ENCODE results near the gene CYP26A1. TPM values are rescaled to one million over a fixed set of nuclear protein-coding genes. Genes with fewer than 3 reads are reported as not detected.

The CYP26A1 gene
- total and polyA plus RNA-seq, 2 experiments from 2014 or later = not detected

DNA sequence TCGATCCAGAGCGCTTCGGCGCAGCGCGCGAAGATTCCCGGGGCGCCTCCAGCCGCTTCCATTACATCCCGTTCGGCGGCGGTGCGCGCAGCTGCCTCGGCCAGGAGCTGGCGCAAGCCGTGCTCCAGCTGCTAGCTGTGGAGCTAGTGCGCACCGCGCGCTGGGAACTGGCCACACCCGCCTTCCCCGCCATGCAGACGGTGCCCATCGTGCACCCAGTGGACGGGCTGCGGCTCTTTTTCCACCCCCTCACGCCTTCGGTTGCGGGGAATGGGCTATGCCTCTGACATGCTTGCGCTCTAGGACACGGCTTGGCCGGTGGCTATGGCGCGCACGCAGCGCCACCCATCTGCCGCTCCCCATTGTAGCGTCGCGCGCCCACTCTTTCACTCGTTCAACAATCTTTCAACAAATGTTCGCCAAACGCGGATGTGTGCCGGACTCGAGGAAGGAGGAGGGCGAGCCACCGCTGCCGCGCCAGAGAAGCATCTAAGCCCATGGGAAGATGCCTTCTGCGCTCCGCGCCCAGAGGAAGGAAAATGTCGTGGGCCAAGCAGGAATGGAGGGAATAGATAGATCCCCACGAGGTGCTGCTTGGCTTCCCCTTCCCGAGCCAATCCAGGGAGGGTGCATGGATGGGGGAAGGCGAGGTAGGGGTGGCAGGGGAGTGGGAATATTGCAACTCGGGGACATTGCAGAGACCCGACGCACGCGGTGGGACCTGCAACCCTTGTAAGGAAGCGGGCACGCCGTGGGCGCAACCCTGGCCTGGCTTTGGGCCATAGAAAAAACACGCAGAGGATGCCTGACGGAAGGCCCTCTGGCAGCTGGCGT, 5.1 kb upstream of the CYP26A1 start:
- in situ Hi-C loops (cut with MboI) = no loop called here
- Histone ChIP-seq H3F3A (ENCODE audit: insufficient read depth) (no peaks in the 10 kb centered on the region), H3K27ac (no peak overlapping the region), H3K36me3 (ENCODE audit: low read depth) (no peaks in the 10 kb centered on the region), H3K9ac (no peak overlapping the region), H3K4me3 (peak overlapping the region; percentile 43; the same call in 1 of the 2 replicates), H3K9me3 (ENCODE audit: low read depth) (no peaks in the 10 kb centered on the region), H3K27me3 (replicated peaks; ENCODE audit: insufficient read depth) (peaks cover 94% of the 10 kb centered on the region), H3K9me2 (ENCODE audit: insufficient read depth) (no peaks in the 10 kb centered on the region), H3K4me2 (ENCODE audit: unreplicated experiment) (no peak overlapping the region), H4K20me1 (ENCODE audit: insufficient read depth) (no peaks in the 10 kb centered on the region), H2AFZ (no peak overlapping the region), H3K4me1 (ENCODE audit: insufficient read depth) (peaks cover 5% of the 10 kb centered on the region; the same call in 1 of the 2 replicates), H3K79me2 (ENCODE audit: insufficient read depth) (no peaks in the 10 kb centered on the region)
- peak; percentile 49 for DNase-seq
- TF ChIP-seq EZH2phosphoT487 (IDR thresholded peaks at IDR 0.05; ENCODE audit: insufficient read depth, low read depth) = no peak
- peak; percentile 32 for TF ChIP-seq EZH2 (IDR thresholded peaks at IDR 0.05; ENCODE audit: insufficient read depth, poor library complexity, severe bottlenecking)
- WGBS, 2 experiments (ENCODE audit: low coverage in 1 of 2, low lambda C conversion rate in 2 of 2, missing lambda C conversion rate in 2 of 2) = 3% methylated on average over 62 to 72 of the region's 73 CpGs

DNA sequence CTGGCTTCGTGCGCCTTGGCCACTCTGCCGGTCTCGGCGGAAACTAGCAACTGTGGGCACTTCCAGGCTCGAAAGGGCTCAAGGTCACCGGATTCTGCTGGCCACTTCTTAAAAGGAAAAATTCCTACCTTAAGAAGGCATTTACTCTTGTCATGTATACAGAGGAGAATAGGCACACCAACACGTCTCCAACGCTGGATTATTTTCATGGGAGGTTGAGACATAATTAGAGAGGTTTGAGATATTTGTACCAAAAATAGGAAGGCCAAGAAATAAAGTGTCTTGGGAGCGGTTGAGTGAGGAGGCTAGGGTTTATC, 4.5 kb upstream of the CYP26A1 start:
- peaks cover 5% of the 10 kb centered on the region; the same call in 1 of the 2 replicates for H3K4me1 ChIP-seq (ENCODE audit: insufficient read depth)
- no peak overlapping the region for H3K27ac ChIP-seq
- H3K79me2 ChIP-seq (ENCODE audit: insufficient read depth) = no peaks in the 10 kb centered on the region
- DNase-seq = no peak
- TF ChIP-seq EZH2 (IDR thresholded peaks at IDR 0.05; ENCODE audit: insufficient read depth, poor library complexity, severe bottlenecking) (no peak), EZH2phosphoT487 (IDR thresholded peaks at IDR 0.05; ENCODE audit: insufficient read depth, low read depth) (no peak)
- no peak overlapping the region for H2AFZ ChIP-seq
- WGBS, 2 experiments (ENCODE audit: low coverage in 1 of 2, low lambda C conversion rate in 2 of 2, missing lambda C conversion rate in 2 of 2) = 29 to 33% methylated on average over 10 of the region's 10 CpGs
- no peak overlapping the region for H3K4me2 ChIP-seq (ENCODE audit: unreplicated experiment)
- no peaks in the 10 kb centered on the region for H4K20me1 ChIP-seq (ENCODE audit: insufficient read depth)
- H3K4me3 ChIP-seq = no peak overlapping the region
- H3K36me3 ChIP-seq (ENCODE audit: low read depth) = no peaks in the 10 kb centered on the region
- no peak overlapping the region for H3K9ac ChIP-seq
- peaks cover 91% of the 10 kb centered on the region for H3K27me3 ChIP-seq (replicated peaks; ENCODE audit: insufficient read depth)
- H3K9me2 ChIP-seq (ENCODE audit: insufficient read depth) = no peaks in the 10 kb centered on the region
- no peaks in the 10 kb centered on the region for H3F3A ChIP-seq (ENCODE audit: insufficient read depth)
- in situ Hi-C loops (cut with MboI) = no loop called here
- H3K9me3 ChIP-seq (ENCODE audit: low read depth) = no peaks in the 10 kb centered on the region

DNA sequence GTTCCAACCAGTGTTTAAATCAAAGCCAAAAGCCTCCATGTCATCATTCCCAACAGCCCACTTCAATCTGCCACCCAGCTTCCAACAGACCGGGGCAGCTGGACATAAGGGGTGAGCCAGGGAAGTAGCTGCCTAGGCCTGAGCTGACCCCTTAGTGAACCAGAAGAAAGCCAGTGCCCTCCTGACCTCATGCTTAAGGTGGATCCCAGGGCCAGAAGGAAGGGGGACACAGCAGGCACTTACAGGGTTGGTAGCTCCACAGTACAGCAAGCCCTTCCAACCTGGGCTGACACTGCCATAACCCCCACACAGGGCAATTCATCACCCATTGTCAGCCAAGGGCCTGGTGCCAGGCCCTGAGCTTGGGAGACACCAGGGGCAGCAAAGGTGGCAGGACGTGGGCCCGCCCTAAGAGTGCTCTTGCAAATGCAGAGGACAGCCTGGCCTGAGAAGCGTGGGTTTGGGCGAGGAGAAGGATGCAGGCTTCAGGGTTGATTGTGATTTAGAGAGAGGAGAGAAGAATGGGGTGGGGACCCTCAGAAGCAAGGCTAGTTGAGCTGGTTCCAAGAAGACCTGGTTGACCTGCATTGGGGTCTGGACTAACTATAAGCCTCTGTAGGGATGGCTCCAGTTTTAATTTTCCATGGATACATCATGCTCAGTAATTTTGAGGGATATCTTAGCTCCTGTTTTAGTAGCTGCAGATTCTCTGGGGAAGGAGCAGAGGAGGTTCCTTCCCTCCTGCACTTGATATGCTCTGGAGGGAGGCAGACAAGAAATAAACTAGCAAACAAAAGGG, 3.1 kb upstream of the CYP26A1 start:
- no peak for TF ChIP-seq EZH2 (IDR thresholded peaks at IDR 0.05; ENCODE audit: insufficient read depth, poor library complexity, severe bottlenecking)
- TF ChIP-seq EZH2phosphoT487 (IDR thresholded peaks at IDR 0.05; ENCODE audit: insufficient read depth, low read depth) = no peak
- Histone ChIP-seq H3K9me3 (ENCODE audit: low read depth) (no peaks in the 10 kb centered on the region), H3K4me2 (ENCODE audit: unreplicated experiment) (no peak overlapping the region), H3K4me3 (no peak overlapping the region), H2AFZ (no peak overlapping the region), H3K9ac (no peak overlapping the region), H4K20me1 (ENCODE audit: insufficient read depth) (no peaks in the 10 kb centered on the region), H3K79me2 (ENCODE audit: insufficient read depth) (no peaks in the 10 kb centered on the region), H3K27ac (no peak overlapping the region), H3K4me1 (ENCODE audit: insufficient read depth) (peaks cover 5% of the 10 kb centered on the region; the same call in 1 of the 2 replicates), H3K36me3 (ENCODE audit: low read depth) (no peaks in the 10 kb centered on the region), H3K9me2 (ENCODE audit: insufficient read depth) (no peaks in the 10 kb centered on the region), H3F3A (ENCODE audit: insufficient read depth) (no peaks in the 10 kb centered on the region), H3K27me3 (replicated peaks; ENCODE audit: insufficient read depth) (peaks cover 91% of the 10 kb centered on the region)
- in situ Hi-C loops (cut with MboI) = no loop called here
- no peak for DNase-seq
- 75 to 76% methylated on average over 5 of the region's 5 CpGs for WGBS, 2 experiments (ENCODE audit: low coverage in 1 of 2, low lambda C conversion rate in 2 of 2, missing lambda C conversion rate in 2 of 2)

DNA sequence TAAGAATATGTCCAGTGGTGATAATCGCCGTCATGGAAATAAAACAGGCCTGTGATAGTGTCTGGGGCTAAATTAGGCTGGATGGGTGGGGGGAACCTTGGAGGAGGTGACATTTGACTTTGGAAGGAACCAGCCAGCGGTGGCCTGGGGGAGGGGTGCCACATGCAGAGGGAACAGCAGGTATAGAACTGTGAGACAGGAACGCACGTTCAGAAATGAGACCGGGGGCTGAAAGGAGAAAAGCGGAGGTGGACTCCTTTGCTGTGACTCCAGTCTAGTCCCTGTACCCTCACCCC, 2.6 kb upstream of the CYP26A1 start:
- H3K4me1 ChIP-seq (ENCODE audit: insufficient read depth) = peaks cover 5% of the 10 kb centered on the region; the same call in 1 of the 2 replicates
- H3K9me2 ChIP-seq (ENCODE audit: insufficient read depth) = no peaks in the 10 kb centered on the region
- no peaks in the 10 kb centered on the region for H3K36me3 ChIP-seq (ENCODE audit: low read depth)
- no peaks in the 10 kb centered on the region for H3K79me2 ChIP-seq (ENCODE audit: insufficient read depth)
- H3F3A ChIP-seq (ENCODE audit: insufficient read depth) = no peaks in the 10 kb centered on the region
- no peak for DNase-seq
- in situ Hi-C loops (cut with MboI) = no loop called here
- no peak overlapping the region for H2AFZ ChIP-seq
- no peak overlapping the region for H3K27ac ChIP-seq
- H3K9ac ChIP-seq = no peak overlapping the region
- peaks cover 90% of the 10 kb centered on the region for H3K27me3 ChIP-seq (replicated peaks; ENCODE audit: insufficient read depth)
- no peaks in the 10 kb centered on the region for H4K20me1 ChIP-seq (ENCODE audit: insufficient read depth)
- H3K4me2 ChIP-seq (ENCODE audit: unreplicated experiment) = no peak overlapping the region
- TF ChIP-seq EZH2phosphoT487 (IDR thresholded peaks at IDR 0.05; ENCODE audit: insufficient read depth, low read depth) = no peak
- no peak for TF ChIP-seq EZH2 (IDR thresholded peaks at IDR 0.05; ENCODE audit: insufficient read depth, poor library complexity, severe bottlenecking)
- WGBS, 2 experiments (ENCODE audit: low coverage in 1 of 2, low lambda C conversion rate in 2 of 2, missing lambda C conversion rate in 2 of 2) = 66 to 84% methylated on average over 5 to 7 of the region's 7 CpGs
- H3K9me3 ChIP-seq (ENCODE audit: low read depth) = no peaks in the 10 kb centered on the region
- no peak overlapping the region for H3K4me3 ChIP-seq
